ENCODE measurements around the gene FUBP1. TPM values are rescaled to one million over a fixed set of nuclear protein-coding genes. Genes with fewer than 3 reads are reported as not detected.
"Not testable (repeated sequence)": the region's sequence is repeated elsewhere in the genome, so short reads cannot be mapped to it uniquely, and the experiment has no call there.

FUBP1 gene
- total RNA-seq, 2 donors from 2014 or later: 45.8 to 49.3 TPM

GRCh38 chr1:77925956-77926355, 52.9 kb downstream of the FUBP1 start:
- DNase-seq (ENCODE audit: low spot score): no peak
- peaks cover 96% of the 10 kb centered on the region for H3K36me3 ChIP-seq
- H3K9me3 ChIP-seq: no peaks in the 10 kb centered on the region
- H3K27me3 ChIP-seq: no peaks in the 10 kb centered on the region
- peaks cover 0 to 4% of the 10 kb centered on the region in 2 donors for H3K4me1 ChIP-seq
- no peak overlapping the region for H3K27ac ChIP-seq
- TF ChIP-seq CTCF (IDR thresholded peaks at IDR 0.05): no peak
- H3K4me3 ChIP-seq: peak overlapping the region in 1 of 2 donors; percentile 2

GRCh38 chr1:77925518-77925917, 53.4 kb downstream of the FUBP1 start:
- Histone ChIP-seq H3K4me1 (peaks cover 0 to 4% of the 10 kb centered on the region in 2 donors), H3K27me3 (no peaks in the 10 kb centered on the region), H3K4me3 (no peak overlapping the region), H3K36me3 (peaks cover 96% of the 10 kb centered on the region), H3K27ac (no peak overlapping the region), H3K9me3 (no peaks in the 10 kb centered on the region)
- DNase-seq (ENCODE audit: low spot score): no peak
- no peak for TF ChIP-seq CTCF (IDR thresholded peaks at IDR 0.05)

GRCh38 chr1:77918918-77919317, 60.0 kb downstream of the FUBP1 start:
- H3K36me3 ChIP-seq: peaks cover 88% of the 10 kb centered on the region
- not testable (repeated sequence) for H3K27ac ChIP-seq; H3K4me3 ChIP-seq; H3K9me3 ChIP-seq; H3K4me1 ChIP-seq; H3K27me3 ChIP-seq; DNase-seq (ENCODE audit: low spot score)

GRCh38 chr1:77910116-77910515, 68.8 kb downstream of the FUBP1 start:
- H3K4me1 ChIP-seq: no peaks in the 10 kb centered on the region
- H3K9me3 ChIP-seq: no peaks in the 10 kb centered on the region
- H3K27ac ChIP-seq: no peak overlapping the region
- H3K27me3 ChIP-seq: no peaks in the 10 kb centered on the region
- peaks cover 44% of the 10 kb centered on the region for H3K36me3 ChIP-seq
- no peak for DNase-seq (ENCODE audit: low spot score)
- H3K4me3 ChIP-seq: no peak overlapping the region
- TF ChIP-seq CTCF (IDR thresholded peaks at IDR 0.05): no peak

- TF ChIP-seq CTCF (IDR thresholded peaks at IDR 0.05): no peak
- Histone ChIP-seq H3K4me1 (no peaks in the 10 kb centered on the region), H3K4me3 (no peak overlapping the region), H3K27me3 (no peaks in the 10 kb centered on the region), H3K27ac (no peak overlapping the region), H3K9me3 (no peaks in the 10 kb centered on the region), H3K36me3 (peaks cover 40% of the 10 kb centered on the region)
- no peak for DNase-seq (ENCODE audit: low spot score)
These were observed 72.2 kb downstream of the FUBP1 start for GRCh38 chr1:77906624-77907023.

GRCh38 chr1:77906019-77906545, 72.8 kb downstream of the FUBP1 start:
- H3K4me1 ChIP-seq: no peaks in the 10 kb centered on the region
- H3K4me3 ChIP-seq: no peak overlapping the region
- TF ChIP-seq CTCF (IDR thresholded peaks at IDR 0.05): no peak
- no peaks in the 10 kb centered on the region for H3K9me3 ChIP-seq
- peaks cover 38% of the 10 kb centered on the region for H3K36me3 ChIP-seq
- no peak overlapping the region for H3K27ac ChIP-seq
- no peak for DNase-seq (ENCODE audit: low spot score)
- no peaks in the 10 kb centered on the region for H3K27me3 ChIP-seq
